ENCODE results near the gene GUCA1A.

GUCA1A gene

DNA sequence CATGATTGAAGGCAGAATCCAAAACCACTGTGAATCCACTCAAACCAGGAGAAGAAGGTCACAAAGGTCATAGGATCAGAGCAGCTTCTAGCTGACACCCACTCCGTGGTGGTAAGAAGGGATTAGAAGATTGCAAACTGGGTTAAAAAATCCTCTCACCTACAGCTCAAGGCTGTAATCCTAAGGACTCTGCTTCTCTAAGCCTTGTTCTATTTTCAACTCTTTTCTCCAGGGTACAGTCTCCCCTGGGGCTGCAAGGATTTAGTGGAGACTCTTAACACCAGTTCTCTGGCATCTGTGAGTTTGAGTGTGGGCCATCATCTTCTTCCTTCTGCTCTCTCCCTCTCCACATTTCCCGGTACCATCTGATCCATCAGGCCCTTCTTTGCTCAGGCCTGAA is at the start of gene GUCA1A:
Gene GUCA1A (plus strand): TSS at position 264 of the 400 bp plus-strand sequence. CDS start 250 bp downstream, outside the sequence.
- DNase-seq: no peak

DNA sequence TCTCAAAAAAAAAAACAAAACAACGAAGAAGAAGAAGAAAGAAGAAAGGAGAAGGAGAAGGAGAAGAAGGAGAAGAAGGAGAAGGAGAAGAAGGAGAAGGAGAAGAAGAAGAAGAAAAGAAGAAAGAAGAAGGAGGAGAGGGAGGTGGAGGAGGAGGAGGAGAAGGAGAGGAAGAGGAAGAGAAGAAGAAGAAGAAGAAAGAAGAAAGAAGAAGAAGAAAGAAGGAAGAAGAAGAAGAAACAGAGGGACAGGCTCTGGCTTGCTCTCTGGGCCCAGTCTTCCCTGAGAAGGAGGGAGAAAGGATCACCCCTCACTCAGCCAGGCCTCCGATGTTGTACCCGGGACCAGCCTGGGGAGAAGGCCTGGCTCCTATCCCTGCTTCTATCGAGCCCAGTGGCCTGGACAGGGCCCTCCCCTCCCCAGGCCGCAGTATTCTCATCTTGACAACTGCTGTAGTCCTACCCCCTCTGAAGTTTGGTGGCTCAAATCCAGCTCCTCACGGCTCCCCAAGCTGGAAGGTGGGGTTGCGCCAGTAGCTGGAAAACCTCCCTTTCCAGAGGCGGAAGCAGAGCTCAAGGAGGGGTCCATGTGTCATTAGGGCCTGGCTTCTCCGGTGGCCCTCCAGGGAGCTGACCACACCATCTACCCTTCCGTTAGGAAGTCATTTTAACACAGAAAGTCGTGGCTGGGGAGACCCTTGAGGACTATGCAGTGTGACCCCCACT is 49.6 kb upstream of the GUCA1A start:
- DNase-seq: no peak

- DNase-seq: no peak
Measured at GRCh38 chr6:42124223-42124836, 48.8 kb upstream of the GUCA1A start.

DNA sequence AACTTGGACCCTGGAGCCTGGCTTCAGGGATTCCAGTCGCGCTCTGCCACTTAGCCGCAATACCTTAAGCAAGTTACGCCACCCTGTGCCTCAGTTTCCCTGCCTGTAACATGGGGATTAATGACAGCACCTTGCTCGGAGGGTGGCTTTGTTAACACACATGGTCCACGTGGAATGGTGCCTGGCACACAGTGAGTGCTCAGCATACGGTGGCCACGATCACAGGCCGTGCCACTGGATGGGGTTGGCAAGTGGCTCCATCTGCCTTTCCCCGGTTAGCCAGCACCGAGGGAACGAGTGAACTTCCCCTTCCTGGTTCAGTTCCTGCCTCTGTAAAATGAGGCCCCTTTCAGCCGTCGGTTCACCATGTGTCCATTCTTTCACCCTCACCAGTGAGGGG is 47.9 kb upstream of the GUCA1A start:
- no peak for DNase-seq

DNA sequence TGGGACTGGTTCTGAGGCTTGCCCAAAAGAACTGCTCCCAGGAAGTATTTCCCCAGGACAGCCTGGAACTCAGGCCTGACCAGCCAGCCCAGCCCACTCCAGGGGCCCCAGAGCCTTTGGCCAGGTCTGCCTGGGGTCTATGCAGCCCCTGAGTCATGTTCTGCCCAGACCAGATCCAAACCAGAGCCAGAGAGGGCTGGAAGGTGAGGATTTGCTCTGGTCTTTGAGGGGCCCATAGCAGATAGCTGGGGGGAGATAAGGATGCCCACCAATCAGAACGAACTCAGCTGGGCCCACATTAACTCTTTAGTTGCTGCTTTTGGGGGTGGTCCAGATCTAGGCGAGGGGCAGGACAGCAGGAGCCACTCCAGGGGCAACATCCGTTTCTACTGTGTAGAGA is 47.5 kb upstream of the GUCA1A start:
- no peak for DNase-seq

GRCh38 chr6:42128460-42129359 is 44.5 kb upstream of the GUCA1A start:
- no peak for DNase-seq

DNA sequence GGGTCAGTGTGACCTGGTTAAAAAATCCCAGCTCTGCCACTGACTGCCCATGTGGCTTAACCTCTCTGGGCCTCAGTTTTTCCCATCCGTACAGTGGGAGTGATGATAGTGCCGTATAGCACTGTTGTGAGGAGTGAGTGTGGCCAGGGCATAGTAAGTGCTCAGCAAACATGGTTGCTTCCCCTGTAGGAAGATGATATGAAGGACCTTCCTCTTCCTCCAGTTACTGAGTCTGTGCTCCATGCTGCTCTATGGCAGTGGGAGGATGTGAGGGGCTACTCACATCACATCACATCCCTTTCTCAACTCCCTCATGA is 43.8 kb upstream of the GUCA1A start:
- DNase-seq: no peak

DNA sequence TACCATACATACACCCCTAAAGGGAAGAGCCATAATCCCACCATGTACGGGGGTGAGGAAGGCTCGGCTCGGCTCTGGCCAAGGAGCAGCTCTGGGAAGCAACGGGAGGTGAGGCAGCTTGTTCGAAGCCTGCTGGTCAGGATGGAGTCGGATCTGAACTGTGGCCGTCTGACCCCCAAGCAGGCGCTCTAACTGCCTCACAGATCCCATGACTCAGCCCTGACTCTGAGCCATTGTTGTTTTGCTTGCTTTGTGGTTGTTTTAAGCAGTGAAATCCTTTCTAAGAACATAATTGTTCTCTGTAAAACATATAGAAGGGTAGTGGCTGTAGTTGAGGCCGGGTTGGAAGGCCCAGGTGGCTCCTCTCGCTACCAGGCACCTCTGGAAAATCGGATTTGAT is 41.6 kb upstream of the GUCA1A start:
- no peak for DNase-seq

DNA sequence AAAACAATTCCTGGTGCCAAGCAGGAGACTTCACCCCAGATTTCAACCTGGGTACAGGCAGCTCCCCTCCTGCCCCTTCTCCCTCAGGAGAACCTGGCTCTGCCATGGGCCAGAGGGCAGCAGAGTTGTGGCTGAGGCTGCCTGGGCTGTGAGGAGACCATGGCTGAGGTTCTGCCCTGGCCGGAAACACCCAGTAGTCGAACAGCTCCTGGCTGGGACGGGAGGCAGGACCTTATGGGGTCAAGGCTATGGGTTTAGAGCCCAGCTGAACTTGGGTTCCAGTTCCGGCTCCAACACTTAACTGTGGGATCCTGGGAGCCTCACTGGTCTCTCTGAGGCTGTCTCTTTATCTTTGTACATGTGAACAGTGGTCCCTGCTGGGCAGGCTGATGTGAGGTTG is 39.2 kb upstream of the GUCA1A start:
- DNase-seq: no peak

- DNase-seq: no peak
Measured at GRCh38 chr6:42135161-42135560, 38.0 kb upstream of the GUCA1A start.

GRCh38 chr6:42135722-42136121 is 37.4 kb upstream of the GUCA1A start:
- no peak for DNase-seq

DNA sequence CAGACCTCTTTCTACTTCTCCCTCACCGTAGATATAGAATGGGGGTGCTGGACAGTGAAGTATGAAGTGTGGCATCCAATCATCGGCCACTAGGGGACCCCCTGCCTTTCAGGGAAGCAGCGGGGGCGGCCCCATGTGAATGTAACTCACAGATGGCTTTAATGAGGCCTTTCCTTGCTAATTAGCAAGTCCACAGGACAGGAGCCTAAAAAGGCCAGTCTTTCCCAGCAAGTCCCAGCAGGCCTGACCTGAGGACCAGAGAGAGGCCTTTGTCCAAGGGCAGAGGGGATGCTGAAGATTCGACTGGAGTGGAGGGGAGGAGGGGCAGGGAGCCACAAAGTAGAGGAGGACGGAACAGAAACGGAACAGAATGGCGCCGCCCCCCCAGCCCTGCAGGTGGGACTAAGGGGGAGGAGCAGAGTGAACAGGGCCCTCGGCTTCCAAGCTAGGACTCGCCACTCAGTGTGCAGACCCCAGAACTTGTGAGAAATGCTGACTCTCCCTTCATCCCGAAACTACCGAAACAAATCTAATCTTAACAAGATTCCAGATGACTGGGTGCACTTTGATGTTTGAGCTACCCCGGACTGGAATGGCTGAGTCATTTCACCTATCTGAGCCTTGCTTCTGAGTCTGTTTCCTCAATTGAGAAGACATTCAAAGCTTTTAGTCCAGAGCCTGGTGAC is 36.5 kb upstream of the GUCA1A start:
- no peak for DNase-seq

DNA sequence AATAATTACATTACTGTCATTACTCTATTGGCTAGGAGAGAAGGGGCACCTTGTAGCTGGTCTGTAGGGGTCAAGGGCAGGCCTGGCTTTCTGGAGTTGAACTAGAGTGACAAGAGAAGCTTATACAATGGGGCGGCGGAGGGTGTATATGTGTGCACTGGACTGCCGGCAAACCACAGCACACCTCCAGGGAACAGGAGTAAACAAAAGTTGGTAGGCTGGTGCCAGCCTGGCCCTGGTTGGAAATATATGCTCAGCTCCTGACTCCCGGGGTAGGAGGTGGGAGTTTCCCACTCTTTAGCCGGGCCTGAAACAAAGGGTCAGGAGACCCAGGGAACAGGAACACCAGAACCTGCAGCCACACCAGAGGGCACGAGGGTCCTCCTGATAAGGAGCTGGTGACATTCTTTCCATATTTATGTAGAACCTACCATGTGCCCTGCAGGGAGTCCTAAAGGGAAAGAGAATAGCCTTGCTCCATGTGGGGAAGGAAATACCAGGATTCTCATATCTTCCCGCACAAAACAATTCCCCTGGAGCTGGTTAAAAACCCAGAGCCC is 35.9 kb upstream of the GUCA1A start:
- DNase-seq: no peak

DNA sequence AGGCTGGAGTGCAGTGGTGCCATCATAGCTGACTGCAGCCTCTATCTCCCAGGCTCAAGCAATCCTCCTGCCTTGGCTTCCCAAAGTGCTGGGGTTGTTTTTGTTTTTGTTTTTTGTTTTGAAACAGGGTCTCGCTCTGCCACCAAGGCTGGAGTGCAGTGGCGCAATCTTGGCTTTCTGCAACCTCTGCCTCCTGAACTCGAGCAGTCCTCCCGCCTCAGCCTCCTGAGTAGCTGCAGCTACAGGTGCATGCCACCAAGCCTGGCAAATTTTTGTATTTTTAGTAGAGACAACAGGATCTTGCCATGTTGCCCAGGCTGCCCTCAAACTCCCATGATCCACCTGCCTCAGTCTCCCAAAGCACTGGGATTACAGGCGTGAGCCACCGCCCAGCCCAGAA is 35.0 kb upstream of the GUCA1A start:
- DNase-seq: no peak

DNA sequence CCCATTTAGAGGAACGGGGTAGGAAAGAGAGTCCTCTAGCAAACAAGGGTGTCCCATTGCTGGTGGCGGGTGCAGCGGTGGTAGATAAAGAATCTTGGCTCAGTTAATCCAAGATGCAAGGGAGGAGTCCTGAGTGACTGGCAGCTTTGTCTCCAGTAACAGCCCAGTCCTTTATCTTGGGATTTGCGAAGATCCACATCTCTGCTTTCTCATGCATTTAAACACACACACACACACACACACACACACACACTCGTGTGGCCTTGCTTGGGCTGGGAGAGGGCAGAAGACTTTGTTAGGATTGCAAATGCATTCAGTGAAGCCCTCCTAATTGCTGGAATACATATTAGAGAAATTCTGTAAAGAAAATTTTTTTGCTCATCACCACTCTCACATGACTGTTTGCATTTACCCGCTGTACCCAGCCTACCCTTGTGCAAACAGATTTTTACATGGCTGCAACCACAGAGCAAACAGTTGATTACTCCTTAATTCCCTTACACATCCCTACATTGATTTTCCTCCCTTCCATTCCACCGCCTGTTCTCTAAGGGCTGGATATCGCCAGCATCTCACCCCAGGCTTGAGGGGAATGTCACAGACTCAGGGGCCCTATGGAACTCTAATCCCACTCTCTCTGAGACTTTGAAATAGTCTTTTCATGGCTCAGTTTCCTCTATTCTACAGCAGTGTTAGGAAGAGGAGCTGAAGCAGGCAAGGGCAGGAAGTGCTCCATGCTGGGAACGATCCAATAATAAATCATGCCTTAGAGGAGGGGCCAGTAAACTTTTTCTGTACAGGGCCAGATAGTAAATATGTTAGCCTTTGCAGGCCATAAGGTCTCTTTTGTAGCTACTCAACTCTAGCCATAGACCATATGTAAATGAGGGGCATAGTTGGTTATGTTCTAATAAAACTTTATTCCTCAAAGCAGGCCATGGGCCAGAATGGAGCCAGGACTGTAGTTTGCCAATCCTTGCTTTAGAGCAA is 34.2 kb upstream of the GUCA1A start:
- no peak for DNase-seq

GRCh38 chr6:42140032-42140431 is 33.1 kb upstream of the GUCA1A start:
- DNase-seq: no peak

GRCh38 chr6:42140756-42141602 is 32.2 kb upstream of the GUCA1A start:
- no peak for DNase-seq

DNA sequence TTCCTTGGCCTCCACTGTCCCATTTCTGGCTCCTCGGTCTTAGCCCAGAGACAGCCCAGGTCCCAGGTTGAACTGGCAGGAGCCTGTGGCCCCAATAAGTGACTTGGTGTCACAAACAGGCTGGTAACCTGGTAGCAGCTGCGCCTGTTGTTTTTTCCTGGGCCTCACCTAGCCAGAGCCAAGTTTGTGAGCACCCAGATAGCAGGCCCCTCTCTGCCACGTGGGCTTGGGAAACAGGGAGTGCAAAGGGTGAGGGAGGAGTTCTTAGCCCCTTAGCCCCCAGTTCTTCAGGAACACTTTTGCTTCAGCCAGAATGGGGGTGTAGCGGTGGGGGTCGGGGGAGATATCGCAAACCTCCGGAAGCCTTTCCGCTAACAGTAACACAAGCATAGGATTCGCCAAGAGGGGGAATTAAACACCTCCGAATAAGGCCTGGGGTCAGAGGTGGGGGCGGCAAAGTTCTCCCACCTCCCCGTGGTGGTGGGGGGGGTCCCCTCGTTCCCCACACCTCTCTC is 31.5 kb upstream of the GUCA1A start:
- DNase-seq: no peak

DNA sequence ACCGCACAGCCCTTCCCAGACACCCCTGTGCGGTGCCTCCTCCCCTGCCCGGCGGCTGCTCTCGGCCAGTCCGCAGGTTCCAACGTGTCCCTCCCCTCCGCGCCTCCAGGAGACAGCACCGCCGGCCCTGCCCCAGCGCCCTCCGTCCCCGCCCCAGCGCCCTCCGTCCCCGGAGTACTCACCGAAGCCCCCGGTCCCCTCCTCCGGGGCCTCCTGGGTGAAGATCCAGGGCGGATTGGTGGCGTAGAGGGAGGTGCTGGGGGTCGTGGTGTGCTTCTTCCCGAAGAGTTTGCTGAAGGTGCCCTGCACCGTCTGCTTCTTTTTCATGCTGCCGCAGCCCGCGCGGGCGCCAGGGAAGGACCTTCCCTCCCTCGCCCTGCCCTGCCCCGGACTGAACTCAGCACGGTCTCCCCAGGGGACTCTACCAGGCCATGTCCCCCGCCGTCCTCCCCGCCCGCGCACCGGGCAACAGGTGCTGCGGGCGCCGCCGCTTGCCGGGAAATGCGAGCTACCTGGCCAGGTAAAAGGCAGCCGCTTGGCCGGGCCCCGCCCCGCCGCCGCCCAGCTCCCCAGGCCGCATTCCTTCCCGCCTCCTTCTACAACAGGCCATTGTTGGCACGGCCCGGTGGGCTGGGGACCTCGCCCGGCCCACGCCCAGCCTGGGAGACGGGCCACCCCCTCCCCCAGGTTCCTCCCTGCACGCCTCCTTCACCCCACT is 30.9 kb upstream of the GUCA1A start, which contains the start of gene C6orf132:
Gene C6orf132 (minus strand): TSS at position 503 of the 718 bp plus-strand sequence. CDS start 176 bp downstream, at position 327.
- DNase-seq: no peak

DNA sequence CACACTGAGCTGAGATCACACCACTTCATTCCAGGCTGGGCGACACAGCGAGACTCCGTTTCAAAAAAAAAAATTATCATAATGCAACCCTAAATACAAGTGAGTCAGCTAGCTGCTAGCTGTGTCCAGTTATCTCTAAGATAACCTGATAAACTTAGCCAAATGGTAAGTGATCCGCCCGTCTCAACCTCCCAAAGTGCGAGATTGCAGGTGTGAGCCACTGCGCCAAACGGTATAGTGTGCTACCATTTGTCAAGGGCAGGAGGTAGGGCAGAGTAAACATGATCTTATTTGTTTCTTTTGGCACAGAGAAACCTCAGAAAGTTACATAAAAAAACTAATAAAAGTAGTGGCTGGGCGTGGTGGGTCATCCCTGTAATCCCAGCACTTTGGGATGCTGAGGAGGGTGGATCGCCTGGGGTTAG is 26.0 kb upstream of the GUCA1A start:
- DNase-seq: no peak

All from NCI-H1048 (cell line).